Prostate gland (tissue), 2 donors: ENCODE data around the gene PYY.

Experiments
- CTCF ChIP-seq, 4 experiments: fragments of 200-600 bp in 2 of 4; fragments of 450-650 bp in 2 of 4; sonication (generic) in 2 of 4; IDR thresholded peaks; 1 replicate in 3 of 4; 2 replicates in 1 of 4; pipeline ENCODE4 v1.5.1; 2016 to 2019; ENCODE audit warnings: antibody characterized with exemption in 4 of 4, mild to moderate bottlenecking in 2 of 4, moderate library complexity in 2 of 4
- POLR2AphosphoS5 ChIP-seq: sonication (generic); formaldehyde crosslinking; IDR thresholded peaks from one replicate; pipeline ENCODE4 v1.6.1; 2017; ENCODE audit warnings: antibody characterized with exemption

GRCh38 chr17:43951750-43952149 lies 2.0 kb downstream of the PYY start:
- TF ChIP-seq CTCF (IDR thresholded peaks at IDR 0.05), result no peak
- TF ChIP-seq POLR2AphosphoS5, result no peak
